ENCODE results near the gene CFAP52. TPM values are rescaled to one million over a fixed set of nuclear protein-coding genes. Genes with fewer than 3 reads are reported as not detected.
"Not testable (repeated sequence)": the region's sequence is repeated elsewhere in the genome, so short reads cannot be mapped to it uniquely, and the experiment has no call there.

The CFAP52 gene
- total RNA-seq, 1 experiment from 2014 or later, result 0.47 TPM

GRCh38 chr17:9661027-9661426 is 84.6 kb downstream of the CFAP52 start:
- BruUV-seq (replicated peaks), result no TSS peak
- H2AFZ ChIP-seq (ENCODE audit: low read length), result no peak overlapping the region
- no peaks in the 10 kb centered on the region for H3K9me3 ChIP-seq (ENCODE audit: low read length)
- H3K4me1 ChIP-seq (ENCODE audit: insufficient read depth, low read length), result no peaks in the 10 kb centered on the region
- H3K79me2 ChIP-seq (ENCODE audit: low read length), result no peaks in the 10 kb centered on the region
- CTCF ChIA-PET, result no interaction called here
- H3F3A ChIP-seq (ENCODE audit: low read length, unreplicated experiment), result no peaks in the 10 kb centered on the region
- no peak overlapping the region for H3K4me3 ChIP-seq (ENCODE audit: low read length)
- H3K9ac ChIP-seq (ENCODE audit: low read length), result no peak overlapping the region
- DNase-seq (no peak), ATAC-seq (no peak)
- no peaks in the 10 kb centered on the region for H3K9me2 ChIP-seq (replicated peaks; ENCODE audit: low read length)
- POLR2A ChIA-PET (ENCODE audit: unreplicated experiment), result no interaction called here
- TF ChIP-seq CTCF (conservative IDR thresholded peaks at IDR 0.05; ENCODE audit: low read depth, low read length), result no peak
- no peak for TF ChIP-seq EZH2phosphoT487 (IDR thresholded peaks at IDR 0.05; ENCODE audit: borderline replicate concordance, low read length)
- no peak for TF ChIP-seq EZH2 (IDR thresholded peaks at IDR 0.05; ENCODE audit: low read length, unreplicated experiment)
- no peaks in the 10 kb centered on the region for H3K36me3 ChIP-seq (ENCODE audit: low read depth, low read length)
- no peak overlapping the region for H3K4me2 ChIP-seq (ENCODE audit: low read length)
- intact Hi-C loops (cut with micrococcal nuclease), result no loop called here
- no peaks in the 10 kb centered on the region for H3K27me3 ChIP-seq (ENCODE audit: low read length)
- no peak overlapping the region for H3K27ac ChIP-seq (ENCODE audit: low read length)
- no peaks in the 10 kb centered on the region for H4K20me1 ChIP-seq (ENCODE audit: low read length)

GRCh38 chr17:9663511-9663910 is 87.1 kb downstream of the CFAP52 start:
- H3K27me3 ChIP-seq (ENCODE audit: low read length); H3K9me3 ChIP-seq (ENCODE audit: low read length); H2AFZ ChIP-seq (ENCODE audit: low read length); H3K9ac ChIP-seq (ENCODE audit: low read length); DNase-seq; ATAC-seq; BruUV-seq (replicated peaks); H3K4me3 ChIP-seq (ENCODE audit: low read length); H3K4me2 ChIP-seq (ENCODE audit: low read length); POLR2A ChIA-PET (ENCODE audit: unreplicated experiment); H3K9me2 ChIP-seq (replicated peaks; ENCODE audit: low read length); intact Hi-C loops (cut with micrococcal nuclease); H3K27ac ChIP-seq (ENCODE audit: low read length); H3K79me2 ChIP-seq (ENCODE audit: low read length); H3F3A ChIP-seq (ENCODE audit: low read length, unreplicated experiment); H3K36me3 ChIP-seq (ENCODE audit: low read depth, low read length); H4K20me1 ChIP-seq (ENCODE audit: low read length): not testable (repeated sequence)
- CTCF ChIA-PET, result interaction anchor here (0.6 kb wide), 1 partner anchor 17 kb away, joined by 4 read pairs; no protein-coding TSS in a partner anchor
- peaks cover 10% of the 10 kb centered on the region for H3K4me1 ChIP-seq (ENCODE audit: insufficient read depth, low read length)

GRCh38 chr17:9666461-9667050 is 90.1 kb downstream of the CFAP52 start:
- Histone ChIP-seq H3F3A (ENCODE audit: low read length, unreplicated experiment) (no peaks in the 10 kb centered on the region), H3K4me2 (ENCODE audit: low read length) (no peak overlapping the region), H3K9ac (ENCODE audit: low read length) (no peak overlapping the region), H3K27ac (ENCODE audit: low read length) (no peak overlapping the region), H3K36me3 (ENCODE audit: low read depth, low read length) (no peaks in the 10 kb centered on the region; the same call in 1 of the 2 replicates), H3K27me3 (ENCODE audit: low read length) (no peaks in the 10 kb centered on the region), H2AFZ (ENCODE audit: low read length) (no peak overlapping the region), H3K9me2 (replicated peaks; ENCODE audit: low read length) (no peaks in the 10 kb centered on the region), H3K9me3 (ENCODE audit: low read length) (no peaks in the 10 kb centered on the region), H4K20me1 (ENCODE audit: low read length) (no peaks in the 10 kb centered on the region), H3K4me1 (ENCODE audit: insufficient read depth, low read length) (peaks cover 27% of the 10 kb centered on the region), H3K4me3 (ENCODE audit: low read length) (no peak overlapping the region), H3K79me2 (ENCODE audit: low read length) (no peaks in the 10 kb centered on the region)
- CTCF ChIA-PET, result no interaction called here
- TF ChIP-seq CTCF (conservative IDR thresholded peaks at IDR 0.05; ENCODE audit: low read depth, low read length) (no peak), EZH2phosphoT487 (IDR thresholded peaks at IDR 0.05; ENCODE audit: borderline replicate concordance, low read length) (no peak), EZH2 (IDR thresholded peaks at IDR 0.05; ENCODE audit: low read length, unreplicated experiment) (no peak)
- no peak for DNase-seq
- ATAC-seq, result no peak
- intact Hi-C loops (cut with micrococcal nuclease), result no loop called here
- no TSS peak for BruUV-seq (replicated peaks)
- POLR2A ChIA-PET (ENCODE audit: unreplicated experiment), result no interaction called here
